ENCODE results near the gene ZNF597.
A peak's percentile ranks its signal among the peaks of the same experiment; 100 is the strongest.

Gene ZNF597

DNA sequence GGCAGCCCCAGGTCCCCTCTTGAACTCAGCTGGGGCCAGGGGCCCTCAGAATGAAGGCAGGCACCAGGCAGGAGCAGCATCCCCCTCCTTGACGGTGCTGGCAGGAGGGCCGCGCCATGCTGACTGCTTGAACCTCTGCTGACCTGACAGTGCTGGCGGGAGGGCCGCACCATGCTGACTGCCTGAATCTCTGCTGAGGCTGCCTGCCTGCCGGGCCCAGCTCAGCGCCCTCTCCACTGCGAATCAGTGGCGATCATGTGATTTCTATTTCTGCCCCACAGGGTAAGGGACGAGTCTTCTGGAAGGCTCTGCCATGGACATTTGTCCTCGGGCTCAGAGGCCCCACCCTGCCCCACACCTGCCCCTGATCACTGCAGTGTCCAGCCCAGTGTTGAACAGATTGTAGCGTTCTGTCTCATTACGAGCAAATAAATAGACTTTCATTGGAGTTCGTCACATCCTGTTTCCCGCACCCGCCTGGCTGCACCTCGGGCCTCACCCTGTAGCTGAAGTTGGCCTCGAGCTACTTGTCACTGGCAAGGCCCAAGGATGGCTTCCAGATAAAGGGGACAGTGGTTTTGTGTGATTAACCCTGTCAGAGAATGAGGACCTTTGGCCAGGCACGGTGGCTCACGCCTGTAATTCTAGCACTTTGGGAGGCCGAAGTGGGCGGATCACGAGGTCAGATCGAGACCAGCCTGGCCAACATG is 43.4 kb upstream of the ZNF597 start:
- Mint-ChIP-seq H3K36me3 (ENCODE audit: low read depth) (peaks cover 22% of the 10 kb centered on the region), H3K27me3 (ENCODE audit: low read depth, poor library complexity) (no peaks in the 10 kb centered on the region), H3K4me1 (peaks cover 12% of the 10 kb centered on the region), H3K27ac (peak overlapping the region; percentile 51), H3K9me3 (no peaks in the 10 kb centered on the region), H3K4me3 (no peak overlapping the region)
- no peak for TF ChIP-seq CTCF (IDR thresholded peaks at IDR 0.05)
- DNase-seq: no peak

DNA sequence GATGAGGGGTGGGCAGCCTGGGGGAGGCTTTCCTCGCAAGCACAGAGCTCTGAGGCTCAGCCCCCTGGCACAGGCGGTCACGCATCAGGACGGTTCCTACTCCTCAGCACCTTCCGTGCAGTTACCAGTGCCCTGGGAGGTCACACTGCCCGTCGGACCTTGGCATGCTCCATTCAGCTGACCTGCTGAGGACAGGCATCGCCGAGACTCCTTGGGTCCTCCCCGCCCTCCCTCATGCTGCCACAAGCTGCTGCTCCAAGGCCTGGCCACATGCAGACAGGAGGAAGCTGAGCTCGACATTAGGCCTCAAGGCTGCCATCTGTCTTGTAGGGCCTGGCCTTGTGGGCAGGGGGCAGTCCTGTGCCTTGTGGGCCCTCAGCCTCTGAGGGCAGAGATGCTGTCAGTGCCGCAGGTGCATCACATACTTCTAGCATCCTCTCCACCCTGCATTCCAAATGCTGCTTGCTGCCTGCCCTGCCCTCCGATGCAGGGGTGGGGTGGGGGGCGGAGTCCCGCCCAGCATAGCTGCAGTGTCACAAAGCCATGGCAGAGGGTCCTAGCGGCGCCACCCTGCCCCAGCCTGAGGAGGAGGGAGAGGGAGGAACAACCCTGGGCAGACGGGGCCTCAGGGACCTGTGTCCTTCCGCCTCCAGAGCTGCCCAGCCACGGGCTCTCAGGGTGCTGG is 42.7 kb upstream of the ZNF597 start:
- Mint-ChIP-seq H3K4me3 (no peak overlapping the region), H3K4me1 (peaks cover 15% of the 10 kb centered on the region), H3K27me3 (ENCODE audit: low read depth, poor library complexity) (no peaks in the 10 kb centered on the region), H3K36me3 (ENCODE audit: low read depth) (peaks cover 27% of the 10 kb centered on the region), H3K9me3 (no peaks in the 10 kb centered on the region), H3K27ac (no peak overlapping the region)
- no peak for DNase-seq
- TF ChIP-seq CTCF (IDR thresholded peaks at IDR 0.05): no peak

- Mint-ChIP-seq H3K27me3 (ENCODE audit: low read depth, poor library complexity) (no peaks in the 10 kb centered on the region), H3K4me1 (peaks cover 18% of the 10 kb centered on the region), H3K36me3 (ENCODE audit: low read depth) (peaks cover 30% of the 10 kb centered on the region), H3K9me3 (no peaks in the 10 kb centered on the region), H3K4me3 (no peak overlapping the region), H3K27ac (no peak overlapping the region)
- no peak for TF ChIP-seq CTCF (IDR thresholded peaks at IDR 0.05)
- DNase-seq: no peak
These were observed 41.9 kb upstream of the ZNF597 start for GRCh38 chr16:3485097-3485745.

DNA sequence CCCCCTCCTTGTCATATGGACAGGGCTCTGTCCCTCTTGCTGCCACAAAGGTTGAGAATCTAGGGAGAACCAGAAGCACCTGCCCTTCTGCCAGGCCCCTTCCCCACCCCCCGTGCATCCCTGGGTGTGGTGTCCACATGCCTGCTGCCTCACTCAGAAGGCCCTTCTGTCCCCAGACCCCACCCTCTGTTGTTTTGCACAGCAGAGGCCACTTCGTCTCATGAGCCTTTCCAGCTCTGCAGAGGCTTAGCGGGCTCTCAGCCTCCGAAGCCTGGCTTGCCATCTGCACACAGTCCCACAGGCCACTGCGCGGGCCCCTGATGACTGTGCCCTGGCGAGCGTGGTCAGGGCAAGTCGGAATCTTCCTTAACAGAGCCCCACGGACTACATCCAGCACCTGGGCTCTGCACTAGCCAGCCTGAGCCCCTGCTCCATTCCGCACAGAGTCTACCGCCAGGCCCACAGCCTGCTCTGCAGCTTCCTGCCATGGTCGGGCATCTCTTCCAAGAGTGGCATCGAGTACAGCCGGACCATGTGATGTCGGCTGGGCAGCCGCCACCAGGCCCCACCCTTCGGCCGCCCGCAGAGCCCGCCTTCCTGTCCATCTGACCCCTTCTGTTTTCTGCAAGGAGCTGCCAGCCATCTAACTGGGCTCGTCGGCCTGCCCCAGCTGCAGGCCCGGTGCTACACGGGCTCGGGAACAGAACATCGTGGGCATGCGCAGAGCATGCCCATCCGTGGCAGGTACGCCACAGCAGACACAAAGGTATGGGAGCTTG is 41.2 kb upstream of the ZNF597 start:
- H3K27ac Mint-ChIP-seq: peak overlapping the region; percentile 51
- H3K36me3 Mint-ChIP-seq (ENCODE audit: low read depth): peaks cover 36% of the 10 kb centered on the region
- no peak overlapping the region for H3K4me3 Mint-ChIP-seq
- no peak for DNase-seq
- peaks cover 18% of the 10 kb centered on the region for H3K4me1 Mint-ChIP-seq
- H3K27me3 Mint-ChIP-seq (ENCODE audit: low read depth, poor library complexity): no peaks in the 10 kb centered on the region
- no peaks in the 10 kb centered on the region for H3K9me3 Mint-ChIP-seq
- TF ChIP-seq CTCF (IDR thresholded peaks at IDR 0.05): no peak

- peaks cover 26% of the 10 kb centered on the region for H3K4me1 Mint-ChIP-seq
- no peak for TF ChIP-seq CTCF (IDR thresholded peaks at IDR 0.05)
- H3K4me3 Mint-ChIP-seq: no peak overlapping the region
- H3K9me3 Mint-ChIP-seq: no peaks in the 10 kb centered on the region
- DNase-seq: no peak
- no peaks in the 10 kb centered on the region for H3K27me3 Mint-ChIP-seq (ENCODE audit: low read depth, poor library complexity)
- no peak overlapping the region for H3K27ac Mint-ChIP-seq
- peaks cover 40% of the 10 kb centered on the region for H3K36me3 Mint-ChIP-seq (ENCODE audit: low read depth)
These were observed 39.4 kb upstream of the ZNF597 start for GRCh38 chr16:3482659-3483241.

Measured in nephron progenitor cell (in vitro differentiated cells).